HepG2 (cell line): ENCODE data around the gene CHD9. TPM values are rescaled to one million over a fixed set of nuclear protein-coding genes. Genes with fewer than 3 reads are reported as not detected.

Experiments
- BCL6 ChIP-seq: IDR thresholded peaks from 2 replicates; pipeline ENCODE4 v1.6.1; 2016; ENCODE audit warnings: missing genetic modification reagents, missing compliant biosample characterization
- EED ChIP-seq: sonication (generic); formaldehyde crosslinking; IDR thresholded peaks from 2 replicates; pipeline ENCODE4 v1.5.0; 2020; ENCODE audit warnings: mild to moderate bottlenecking, missing genetic modification reagents
- KAT7 ChIP-seq: IDR thresholded peaks from 2 replicates; pipeline ENCODE4 v1.6.1; 2018; ENCODE audit warnings: borderline replicate concordance, missing compliant biosample characterization
- MAF1 ChIP-seq: sonication (generic); formaldehyde crosslinking; IDR thresholded peaks from 2 replicates; pipeline ENCODE4 v1.5.0; 2020; ENCODE audit warnings: missing genetic modification reagents, borderline replicate concordance
- MAFK ChIP-seq, 2 experiments: IDR thresholded peaks in 1 of 2; conservative IDR thresholded peaks in 1 of 2; 2 replicates each; pipeline ENCODE4 v1.6.1; 2011; ENCODE audit warnings: improper control_type of control experiment in 2 of 2, low read length in 2 of 2
- NAIF1 ChIP-seq: sonication (generic); formaldehyde crosslinking; IDR thresholded peaks from 2 replicates; pipeline ENCODE4 v1.5.0; 2020; ENCODE audit warnings: mild to moderate bottlenecking, missing genetic modification reagents, borderline replicate concordance
- NFRKB ChIP-seq: fragments of 450-650 bp; IDR thresholded peaks from 2 replicates; pipeline ENCODE4 v1.6.1; 2017
- NR2F1 ChIP-seq, 2 experiments: fragments of 450-650 bp in 1 of 2; formaldehyde crosslinking in 1 of 2; IDR thresholded peaks; 2 replicates each; pipeline versions ENCODE4 v1.5.0 to v1.6.1; 2016 to 2020; ENCODE audit warnings: mild to moderate bottlenecking in 1 of 2, missing compliant biosample characterization in 1 of 2, missing genetic modification reagents in 1 of 2, moderate library complexity in 1 of 2
- SIN3B ChIP-seq: fragments of 150-350 bp; IDR thresholded peaks from 2 replicates; pipeline ENCODE4 v1.6.1; 2014; ENCODE audit warnings: low read length
- ZNF20 ChIP-seq: sonication (generic); formaldehyde crosslinking; IDR thresholded peaks from 2 replicates; pipeline ENCODE4 v1.4.0; 2020; ENCODE audit warnings: mild to moderate bottlenecking, moderate library complexity, missing genetic modification reagents
- ZNF547 ChIP-seq: sonication (generic); formaldehyde crosslinking; IDR thresholded peaks from 2 replicates; pipeline ENCODE4 v1.5.1; 2020; ENCODE audit warnings: mild to moderate bottlenecking, missing genetic modification reagents
- polyA plus RNA-seq, 8 experiments: library from polyadenylated mRNA; depleted of rRNA in 3 of 8; stranded (reverse) in 7 of 8; unstranded in 1 of 8; fragments of >200 nt; fragmentation: Illumina TruSeq in 4 of 8; extraction: Trizol in 4 of 8; gene quantifications; 2 replicates each; pipeline versions ENCODE4 v1.2.1 to v1.2.3, GENCODE V29; 2011 to 2016; ENCODE audit warnings: low read depth in 4 of 8, missing spikeins in 1 of 8, mixed read lengths in 1 of 8; ENCODE audit not compliant: insufficient read depth in 1 of 8
- total RNA-seq, 5 experiments: library from RNA; depleted of rRNA; stranded (reverse); fragments of >200 nt; fragmentation: Illumina TruSeq; extraction: Trizol; gene quantifications; 2 replicates each; pipeline ENCODE4 v1.2.3, GENCODE V29; 2016; ENCODE audit warnings: low read depth in 1 of 5
- TF ChIP-seq, protein P1 (sequence below): sonication (generic); formaldehyde crosslinking; IDR thresholded peaks from one replicate; pipeline ENCODE4 v1.5.1; 2020; ENCODE audit warnings: mild to moderate bottlenecking, missing genetic modification reagents; ENCODE audit errors: not compliant biosample characterization
- TF ChIP-seq, protein P2 (sequence below): sonication (generic); formaldehyde crosslinking; IDR thresholded peaks from 2 replicates; pipeline ENCODE4 v1.5.1; 2020; ENCODE audit warnings: missing genetic modification reagents, mild to moderate bottlenecking, borderline replicate concordance
- TF ChIP-seq, protein P3 (sequence below): sonication (generic); formaldehyde crosslinking; IDR thresholded peaks from 2 replicates; pipeline ENCODE4 v1.5.0; 2020; ENCODE audit warnings: missing genetic modification reagents

The CHD9 gene
- total and polyA plus RNA-seq, 2 of the 13 experiments (the other 11 are each of a cell fraction or from before 2014, with no cell fraction given) = 23.4 to 27.7 TPM

DNA sequence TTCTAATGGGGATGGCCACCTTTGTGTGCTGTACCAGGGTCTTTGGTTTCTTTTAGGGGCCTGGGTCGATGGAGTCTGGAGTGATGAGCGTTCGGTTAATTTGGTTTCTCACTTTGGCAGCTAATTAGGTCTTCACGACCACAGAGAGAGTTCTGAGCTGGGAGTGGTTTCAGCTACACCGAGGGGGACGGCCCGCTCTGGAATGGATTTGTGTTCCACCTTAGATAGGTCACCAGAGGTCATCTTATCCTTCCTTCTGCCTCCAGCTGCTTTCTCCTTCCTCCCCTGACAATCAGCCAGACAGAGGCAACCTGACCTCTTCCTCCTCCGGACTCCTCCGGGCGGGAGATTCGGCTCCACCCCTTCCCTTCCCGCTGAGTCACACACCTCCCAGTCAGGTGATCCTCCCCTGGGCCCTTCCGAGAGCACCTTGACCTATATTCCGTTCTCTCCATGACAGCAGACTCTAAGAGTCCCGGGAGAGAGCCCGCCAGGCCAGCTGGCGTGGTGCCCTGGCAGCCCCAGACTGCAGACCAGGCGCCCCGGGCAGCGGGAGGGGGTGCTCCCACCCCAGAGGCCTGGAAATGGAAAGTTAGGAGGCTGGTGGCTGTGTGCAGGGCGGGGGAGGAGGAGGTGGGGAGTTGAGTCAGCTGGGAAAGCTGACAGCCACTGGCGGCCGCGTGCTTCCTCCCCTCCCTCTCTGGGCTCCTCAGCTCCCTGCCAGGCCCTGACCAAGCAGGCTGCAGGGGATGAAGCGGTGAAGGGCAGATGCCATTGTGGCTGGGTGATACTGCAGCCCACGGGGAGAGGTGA lies 44.7 kb downstream of the CHD9 start (continued):
- TF ChIP-seq ZNF20 (CRISPR knock-in tag) (no peak), NAIF1 (CRISPR knock-in tag) (no peak), NFRKB (no peak), EED (CRISPR knock-in tag) (no peak), MAFK (conservative IDR thresholded peaks at IDR 0.05 in 1 of 2, IDR thresholded peaks at IDR 0.05 in 1 of 2; ENCODE audit: low read length in 2 of 2) (peak in 1 of 2 experiments; percentile 18; a peak in 1 of 4 replicates), SIN3B (no peak), NR2F1 (CRISPR knock-in tag; IDR thresholded peaks at IDR 0.05) (peak; percentile 4 to 41; a peak in 1 of 4 replicates), MAF1 (CRISPR knock-in tag) (no peak), ZNF547 (CRISPR knock-in tag) (no peak), BCL6 (no peak), KAT7 (CRISPR knock-in tag) (no peak)
- TF ChIP-seq, protein P1, sequence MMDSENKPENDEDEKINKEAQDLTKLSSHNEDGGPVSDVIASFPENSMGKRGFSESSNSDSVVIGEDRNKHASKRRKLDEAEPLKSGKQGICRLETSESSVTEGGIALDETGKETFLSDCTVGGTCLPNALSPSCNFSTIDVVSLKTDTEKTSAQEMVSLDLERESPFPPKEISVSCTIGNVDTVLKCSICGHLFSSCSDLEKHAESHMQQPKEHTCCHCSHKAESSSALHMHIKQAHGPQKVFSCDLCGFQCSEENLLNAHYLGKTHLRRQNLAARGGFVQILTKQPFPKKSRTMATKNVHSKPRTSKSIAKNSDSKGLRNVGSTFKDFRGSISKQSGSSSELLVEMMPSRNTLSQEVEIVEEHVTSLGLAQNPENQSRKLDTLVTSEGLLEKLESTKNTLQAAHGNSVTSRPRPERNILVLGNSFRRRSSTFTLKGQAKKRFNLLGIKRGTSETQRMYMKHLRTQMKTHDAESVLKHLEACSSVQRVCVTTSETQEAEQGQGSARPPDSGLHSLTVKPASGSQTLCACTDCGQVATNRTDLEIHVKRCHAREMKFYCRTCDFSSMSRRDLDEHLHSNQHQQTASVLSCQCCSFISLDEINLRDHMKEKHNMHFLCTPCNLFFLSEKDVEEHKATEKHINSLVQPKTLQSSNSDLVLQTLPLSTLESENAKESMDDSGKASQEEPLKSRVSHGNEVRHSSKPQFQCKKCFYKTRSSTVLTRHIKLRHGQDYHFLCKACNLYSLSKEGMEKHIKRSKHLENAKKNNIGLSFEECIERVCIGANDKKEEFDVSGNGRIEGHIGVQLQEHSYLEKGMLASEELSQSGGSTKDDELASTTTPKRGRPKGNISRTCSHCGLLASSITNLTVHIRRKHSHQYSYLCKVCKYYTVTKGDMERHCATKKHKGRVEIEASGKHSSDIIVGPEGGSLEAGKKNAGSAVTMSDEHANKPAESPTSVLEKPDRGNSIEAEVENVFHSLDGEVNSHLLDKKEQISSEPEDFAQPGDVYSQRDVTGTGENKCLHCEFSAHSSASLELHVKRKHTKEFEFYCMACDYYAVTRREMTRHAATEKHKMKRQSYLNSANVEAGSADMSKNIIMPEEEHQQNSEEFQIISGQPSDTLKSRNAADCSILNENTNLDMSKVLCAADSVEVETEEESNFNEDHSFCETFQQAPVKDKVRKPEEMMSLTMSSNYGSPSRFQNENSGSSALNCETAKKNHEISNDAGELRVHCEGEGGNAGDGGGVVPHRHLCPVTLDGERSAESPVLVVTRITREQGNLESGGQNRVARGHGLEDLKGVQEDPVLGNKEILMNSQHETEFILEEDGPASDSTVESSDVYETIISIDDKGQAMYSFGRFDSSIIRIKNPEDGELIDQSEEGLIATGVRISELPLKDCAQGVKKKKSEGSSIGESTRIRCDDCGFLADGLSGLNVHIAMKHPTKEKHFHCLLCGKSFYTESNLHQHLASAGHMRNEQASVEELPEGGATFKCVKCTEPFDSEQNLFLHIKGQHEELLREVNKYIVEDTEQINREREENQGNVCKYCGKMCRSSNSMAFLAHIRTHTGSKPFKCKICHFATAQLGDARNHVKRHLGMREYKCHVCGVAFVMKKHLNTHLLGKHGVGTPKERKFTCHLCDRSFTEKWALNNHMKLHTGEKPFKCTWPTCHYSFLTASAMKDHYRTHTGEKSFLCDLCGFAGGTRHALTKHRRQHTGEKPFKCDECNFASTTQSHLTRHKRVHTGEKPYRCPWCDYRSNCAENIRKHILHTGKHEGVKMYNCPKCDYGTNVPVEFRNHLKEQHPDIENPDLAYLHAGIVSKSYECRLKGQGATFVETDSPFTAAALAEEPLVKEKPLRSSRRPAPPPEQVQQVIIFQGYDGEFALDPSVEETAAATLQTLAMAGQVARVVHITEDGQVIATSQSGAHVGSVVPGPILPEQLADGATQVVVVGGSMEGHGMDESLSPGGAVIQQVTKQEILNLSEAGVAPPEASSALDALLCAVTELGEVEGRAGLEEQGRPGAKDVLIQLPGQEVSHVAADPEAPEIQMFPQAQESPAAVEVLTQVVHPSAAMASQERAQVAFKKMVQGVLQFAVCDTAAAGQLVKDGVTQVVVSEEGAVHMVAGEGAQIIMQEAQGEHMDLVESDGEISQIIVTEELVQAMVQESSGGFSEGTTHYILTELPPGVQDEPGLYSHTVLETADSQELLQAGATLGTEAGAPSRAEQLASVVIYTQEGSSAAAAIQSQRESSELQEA = no peak
- TF ChIP-seq, protein P2, sequence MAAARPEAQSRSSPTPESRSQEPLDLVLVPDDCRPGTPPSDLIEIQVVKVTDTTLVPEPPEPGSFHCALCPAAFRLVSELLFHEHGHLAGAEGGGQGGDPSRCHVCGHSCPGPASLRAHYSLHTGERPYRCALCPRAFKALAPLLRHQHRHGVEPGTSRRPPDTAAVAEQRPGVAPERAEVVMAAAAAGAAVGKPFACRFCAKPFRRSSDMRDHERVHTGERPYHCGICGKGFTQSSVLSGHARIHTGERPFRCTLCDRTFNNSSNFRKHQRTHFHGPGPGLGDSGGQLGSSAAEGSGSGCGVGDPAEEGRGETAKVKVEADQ (CRISPR knock-in tag) = no peak; the same call in 1 of the 2 replicates
- TF ChIP-seq, protein P3, sequence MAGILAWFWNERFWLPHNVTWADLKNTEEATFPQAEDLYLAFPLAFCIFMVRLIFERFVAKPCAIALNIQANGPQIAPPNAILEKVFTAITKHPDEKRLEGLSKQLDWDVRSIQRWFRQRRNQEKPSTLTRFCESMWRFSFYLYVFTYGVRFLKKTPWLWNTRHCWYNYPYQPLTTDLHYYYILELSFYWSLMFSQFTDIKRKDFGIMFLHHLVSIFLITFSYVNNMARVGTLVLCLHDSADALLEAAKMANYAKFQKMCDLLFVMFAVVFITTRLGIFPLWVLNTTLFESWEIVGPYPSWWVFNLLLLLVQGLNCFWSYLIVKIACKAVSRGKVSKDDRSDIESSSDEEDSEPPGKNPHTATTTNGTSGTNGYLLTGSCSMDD (CRISPR knock-in tag) = no peak
